T-helper 22 cell (primary cell): ENCODE measurements around the gene TTLL10.
"Not testable (repeated sequence)": the region's sequence is repeated elsewhere in the genome, so short reads cannot be mapped to it uniquely, and the experiment has no call there.

Source experiments
- DNase-seq: peaks from one replicate; pipeline ENCODE4 v3.0.0-alpha.2; 2020; ENCODE audit warnings: low read depth

TTLL10 gene

GRCh38 chr1:1194723-1195122, 21.0 kb downstream of the TTLL10 start:
- no peak for DNase-seq

GRCh38 chr1:1195726-1196125, 22.0 kb downstream of the TTLL10 start:
- not testable (repeated sequence) for DNase-seq

- no peak for DNase-seq
These were observed 22.9 kb downstream of the TTLL10 start for GRCh38 chr1:1196431-1197187.

- DNase-seq, result no peak
These were observed 23.5 kb downstream of the TTLL10 start for GRCh38 chr1:1197188-1197500.

GRCh38 chr1:1197551-1198422, 24.1 kb downstream of the TTLL10 start:
- no peak for DNase-seq

- DNase-seq, result no peak
These were observed 24.9 kb downstream of the TTLL10 start for GRCh38 chr1:1198423-1199140.

- DNase-seq, result no peak
These were observed 25.7 kb downstream of the TTLL10 start for GRCh38 chr1:1199141-1199960.

GRCh38 chr1:1199961-1200875, 26.5 kb downstream of the TTLL10 start:
- no peak for DNase-seq

- DNase-seq, result peak; percentile 87
These were observed 27.5 kb downstream of the TTLL10 start for GRCh38 chr1:1200876-1201810.

GRCh38 chr1:1202831-1203560, 29.3 kb downstream of the TTLL10 start:
- DNase-seq, result no peak

GRCh38 chr1:1203561-1204424, 30.1 kb downstream of the TTLL10 start:
- DNase-seq, result no peak

GRCh38 chr1:1204425-1204920, 30.8 kb downstream of the TTLL10 start:
- DNase-seq, result no peak

- DNase-seq, result no peak
These were observed 31.5 kb downstream of the TTLL10 start for GRCh38 chr1:1204998-1205768.

- no peak for DNase-seq
These were observed 32.2 kb downstream of the TTLL10 start for GRCh38 chr1:1205769-1206375.

- no peak for DNase-seq
These were observed 32.8 kb downstream of the TTLL10 start, which contains the start of gene TNFRSF18 for GRCh38 chr1:1206376-1206965. TNFRSF18 (minus strand) TSS chr1:1206592; CDS start chr1:1206571, 21 bp downstream.

GRCh38 chr1:1206966-1207531, 33.4 kb downstream of the TTLL10 start:
- DNase-seq, result no peak
